GM21717 (cell line): Measurements from ENCODE around the gene PLXNA4.

Source experiments
- ATAC-seq: cut with Tn5 transposase; IDR thresholded peaks from one replicate; pipeline ENCODE4 v1.9.1; 2021; ENCODE audit warnings: mild to moderate bottlenecking, moderate library complexity; ENCODE audit not compliant: unreplicated experiment

PLXNA4 gene

DNA sequence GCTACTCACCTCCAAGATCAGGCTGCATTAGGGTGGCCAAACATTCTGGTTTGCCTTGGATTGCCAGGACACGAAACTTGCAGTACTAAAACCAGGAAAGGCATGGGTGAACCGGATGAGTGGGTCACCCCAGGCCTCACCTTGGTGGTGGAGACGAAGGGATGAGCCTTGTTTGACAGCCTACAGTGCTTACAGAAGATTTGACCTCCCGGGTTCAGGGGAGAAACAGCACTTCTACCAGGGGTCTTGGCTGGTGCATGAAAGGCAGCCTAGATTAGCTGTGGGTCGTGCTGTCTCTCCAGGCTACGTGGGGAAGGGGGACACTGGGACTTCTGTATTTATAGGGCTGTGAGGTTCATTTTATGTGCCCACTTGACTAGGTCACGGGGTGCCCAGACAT, 469.8 kb downstream of the PLXNA4 start:
- no peak for ATAC-seq

DNA sequence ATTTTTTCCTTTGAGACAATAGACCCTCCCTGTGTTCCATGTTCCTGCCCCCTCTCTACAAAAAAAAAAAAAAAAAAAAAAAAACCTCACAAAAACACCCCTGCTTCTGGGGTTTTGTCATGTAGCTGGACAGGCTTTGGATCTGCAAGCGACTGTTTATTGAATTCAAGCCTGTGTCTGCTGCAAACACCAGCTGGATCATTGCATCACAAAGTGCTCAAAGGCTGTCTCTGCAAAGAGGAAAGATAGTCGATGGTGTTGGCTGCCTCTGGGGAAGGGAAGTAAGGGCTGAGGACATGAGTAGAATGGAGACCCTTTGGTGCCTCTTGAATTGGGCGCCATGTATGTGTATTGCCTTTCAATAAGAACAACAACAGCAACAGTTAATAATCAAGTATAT, 471.2 kb downstream of the PLXNA4 start:
- ATAC-seq: no peak

DNA sequence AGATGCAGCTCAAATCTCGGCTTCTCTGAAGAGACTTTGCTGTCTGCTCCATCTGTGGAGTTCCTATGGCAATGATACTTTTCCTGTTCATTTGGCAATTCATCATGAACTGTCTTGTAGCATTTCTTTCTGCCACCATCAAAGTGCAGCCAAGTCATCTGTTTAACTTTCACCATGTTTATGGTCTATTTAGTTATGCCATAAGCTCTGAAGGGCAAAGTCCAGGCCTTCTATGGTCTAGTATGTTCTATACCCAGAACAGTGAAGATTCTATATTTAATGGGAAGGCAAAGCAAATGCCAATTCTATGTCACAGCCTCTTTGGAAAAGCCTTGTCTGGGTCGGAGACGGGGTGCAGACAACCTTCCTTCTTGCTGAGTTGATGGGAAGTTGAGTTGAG, 472.6 kb downstream of the PLXNA4 start:
- no peak for ATAC-seq

DNA sequence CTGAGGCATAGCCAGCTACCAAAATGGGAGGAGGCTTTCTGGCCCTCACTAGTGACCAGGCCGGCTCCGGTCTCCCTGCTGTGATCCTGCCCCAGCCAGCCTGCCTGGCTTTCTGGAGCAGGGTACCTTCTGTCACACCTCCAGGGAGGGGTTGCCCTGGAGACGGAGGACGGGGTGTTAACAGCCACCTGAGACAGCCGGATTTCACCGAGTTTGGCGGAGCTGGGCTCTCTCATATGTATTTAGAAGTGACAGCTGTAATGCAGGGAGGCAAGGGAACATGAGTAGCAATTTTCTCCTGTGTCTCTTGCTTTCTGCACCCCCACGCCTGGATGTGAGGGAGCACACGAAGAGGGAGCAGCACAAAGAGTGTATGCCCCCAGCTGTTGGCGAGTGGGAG, 473.3 kb downstream of the PLXNA4 start:
- no peak for ATAC-seq

DNA sequence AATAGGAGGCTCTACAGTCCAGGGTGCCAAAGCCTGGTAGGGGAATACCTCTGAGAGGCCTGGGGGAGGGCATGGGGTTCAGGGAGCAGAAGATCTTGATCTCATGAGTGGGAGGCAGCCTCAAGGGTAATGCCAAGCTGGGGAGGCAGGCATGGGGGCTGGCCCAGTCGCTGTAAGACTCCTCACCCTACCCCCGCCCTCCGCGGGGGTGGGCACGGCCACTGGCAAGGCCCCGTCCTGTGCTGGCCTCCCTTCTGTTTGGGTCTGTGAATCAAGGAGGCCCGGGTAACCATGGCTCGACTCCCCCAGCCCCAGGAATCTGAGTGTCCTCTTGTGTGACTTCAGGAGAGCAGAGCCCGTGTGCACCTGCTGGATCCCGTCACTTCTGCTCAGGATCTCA, 473.9 kb downstream of the PLXNA4 start:
- ATAC-seq: no peak

DNA sequence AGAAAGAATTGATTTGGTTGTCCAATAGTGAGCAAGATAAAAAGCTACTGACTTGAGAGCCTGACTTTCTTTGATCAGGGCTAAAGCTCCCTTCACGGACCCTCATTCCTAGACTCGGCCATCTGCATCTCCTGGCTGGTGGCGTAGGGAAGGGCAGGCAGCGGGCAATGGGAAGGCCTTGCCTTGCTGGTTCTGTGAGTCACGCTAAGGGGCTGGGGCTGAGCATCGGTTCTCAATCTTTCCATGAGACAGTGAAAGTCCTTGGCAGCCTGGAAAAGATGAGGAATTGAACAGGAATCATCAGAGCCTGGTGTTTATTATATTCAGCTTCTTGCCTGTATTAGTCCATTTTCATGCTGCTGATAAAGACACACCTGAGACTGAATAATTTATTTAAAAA, 475.3 kb downstream of the PLXNA4 start:
- ATAC-seq: no peak

DNA sequence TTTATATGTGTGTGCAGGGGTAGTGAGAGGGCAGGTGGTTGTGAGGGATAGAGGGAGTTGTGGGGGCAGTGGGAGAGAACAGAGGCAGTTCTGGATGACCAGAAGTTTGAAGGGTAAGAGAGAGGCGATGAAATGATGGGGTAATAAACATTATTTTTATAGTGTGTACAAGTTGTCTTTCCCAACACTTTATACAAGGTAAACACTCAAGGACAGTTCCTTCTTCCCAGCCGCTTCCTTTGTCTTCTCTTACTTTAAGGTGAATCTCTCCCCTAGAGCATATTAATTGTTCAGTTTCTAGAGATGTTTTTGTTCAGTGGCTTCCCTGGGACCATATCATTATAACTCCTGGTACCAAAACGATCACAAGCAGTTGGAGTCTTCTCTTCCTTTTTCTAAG, 475.8 kb downstream of the PLXNA4 start:
- ATAC-seq: no peak

DNA sequence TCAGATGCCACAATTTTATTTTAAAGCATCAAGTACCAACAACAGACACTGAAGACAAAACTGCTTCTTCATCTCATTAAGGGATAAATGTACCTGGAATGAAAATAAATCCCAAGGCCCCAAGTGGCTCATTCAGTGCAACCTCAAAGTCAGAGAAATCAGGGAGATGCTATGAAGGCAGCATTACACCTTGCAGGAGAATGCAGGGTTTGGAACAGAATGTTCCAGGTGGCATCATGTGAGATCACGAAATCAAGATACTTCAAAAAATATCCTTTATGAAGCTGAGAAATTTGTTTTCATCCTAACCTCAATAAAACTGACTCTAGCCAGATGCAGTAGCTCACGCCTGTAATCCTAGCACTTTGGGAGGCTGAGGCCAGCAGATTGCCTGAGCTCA, 477.1 kb downstream of the PLXNA4 start:
- no peak for ATAC-seq

DNA sequence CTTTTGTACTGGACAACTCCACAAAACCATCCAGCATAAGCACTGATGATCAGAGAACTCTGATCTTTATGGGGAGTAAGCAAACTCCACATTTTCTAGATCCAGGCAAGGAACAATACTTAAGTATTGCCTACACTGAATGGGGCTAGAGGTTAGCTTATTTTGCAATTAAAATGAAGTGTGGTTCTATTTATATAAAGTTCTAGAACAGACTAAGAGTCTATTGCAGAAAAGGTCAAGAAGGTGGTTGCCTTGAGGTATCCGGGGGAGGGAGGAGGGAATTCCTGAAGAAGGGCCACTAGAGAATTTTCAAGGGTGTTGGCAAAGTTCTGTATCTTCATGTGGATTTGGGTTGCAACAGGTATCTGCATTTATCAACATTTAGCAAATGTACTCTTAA, 477.9 kb downstream of the PLXNA4 start:
- no peak for ATAC-seq

DNA sequence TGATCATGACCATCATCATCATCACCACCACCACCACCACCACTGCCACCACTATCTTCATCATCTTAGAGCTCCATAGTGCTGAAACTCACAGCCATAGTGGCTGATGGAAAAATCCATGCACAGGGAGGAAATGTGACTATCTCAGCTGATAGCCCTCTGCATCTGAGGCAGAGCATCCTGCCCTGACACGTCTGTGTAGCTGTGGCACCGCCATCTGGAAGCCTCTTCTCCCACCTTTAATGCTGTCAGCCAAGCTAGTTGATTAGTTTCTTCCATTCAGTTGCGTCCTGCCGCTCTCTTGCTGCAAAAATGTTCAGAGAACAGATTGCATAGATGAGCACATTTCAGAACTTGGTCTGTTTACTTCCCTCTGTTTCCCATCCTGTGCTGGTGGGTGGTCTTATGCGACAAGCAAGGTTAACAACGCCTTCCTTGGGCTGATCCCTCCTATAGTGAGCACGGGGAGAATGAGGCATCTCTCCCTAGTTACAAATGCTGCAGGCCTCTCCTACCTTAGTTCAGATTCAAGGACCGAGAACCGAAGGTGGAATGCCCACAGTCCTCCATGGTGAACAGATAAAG, 478.6 kb downstream of the PLXNA4 start:
- no peak for ATAC-seq

DNA sequence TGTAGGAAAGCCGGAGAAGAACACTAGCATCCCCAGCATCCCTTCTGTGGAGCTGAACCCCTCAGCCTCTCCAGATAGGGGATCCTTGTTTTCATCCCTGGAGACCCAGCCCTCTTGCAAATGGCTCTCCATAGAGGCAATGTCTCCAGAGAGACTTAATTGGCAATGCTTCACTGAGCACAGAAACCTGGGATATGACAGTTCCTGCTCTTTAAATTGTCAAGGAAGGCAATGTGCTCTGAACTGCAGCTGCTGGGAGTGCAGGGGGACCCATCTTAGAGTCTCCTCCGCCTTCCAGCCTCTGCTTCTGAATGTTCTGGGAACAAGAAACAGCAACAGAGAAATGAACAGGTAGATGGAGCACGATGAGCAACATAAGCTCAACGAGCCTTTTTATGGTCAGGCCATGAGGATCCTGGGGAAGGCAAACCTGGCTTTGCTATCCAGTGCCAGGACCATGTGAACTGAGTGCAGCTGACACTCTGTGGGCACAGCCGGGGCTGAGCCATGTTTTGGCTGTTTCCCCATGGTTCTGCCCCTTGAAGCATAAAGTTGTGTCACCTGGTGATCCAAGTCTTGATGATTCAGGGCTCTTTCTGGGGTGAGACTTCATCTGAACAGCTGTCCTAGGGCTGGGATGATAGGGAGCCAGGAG, 481.0 kb downstream of the PLXNA4 start:
- ATAC-seq: no peak

DNA sequence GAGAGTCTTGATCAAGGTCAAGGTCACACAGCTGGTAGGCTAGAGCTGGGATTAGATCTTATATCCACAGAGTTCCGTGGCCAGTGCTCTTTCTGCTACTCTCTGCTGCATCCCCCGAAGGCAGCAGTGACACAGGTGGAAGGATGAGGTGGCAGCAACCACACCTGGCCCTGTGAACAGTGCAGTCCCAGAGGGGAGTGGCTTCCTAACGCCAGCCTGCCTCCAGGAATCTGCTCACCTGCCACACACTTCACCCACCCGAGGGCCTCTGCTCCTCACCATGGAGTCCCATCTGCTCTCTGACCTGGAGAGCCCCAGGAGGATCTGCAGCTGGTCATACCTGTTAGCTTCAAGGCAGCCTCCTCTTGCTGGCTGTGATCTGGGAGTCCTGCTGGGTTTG, 484.2 kb downstream of the PLXNA4 start:
- no peak for ATAC-seq

DNA sequence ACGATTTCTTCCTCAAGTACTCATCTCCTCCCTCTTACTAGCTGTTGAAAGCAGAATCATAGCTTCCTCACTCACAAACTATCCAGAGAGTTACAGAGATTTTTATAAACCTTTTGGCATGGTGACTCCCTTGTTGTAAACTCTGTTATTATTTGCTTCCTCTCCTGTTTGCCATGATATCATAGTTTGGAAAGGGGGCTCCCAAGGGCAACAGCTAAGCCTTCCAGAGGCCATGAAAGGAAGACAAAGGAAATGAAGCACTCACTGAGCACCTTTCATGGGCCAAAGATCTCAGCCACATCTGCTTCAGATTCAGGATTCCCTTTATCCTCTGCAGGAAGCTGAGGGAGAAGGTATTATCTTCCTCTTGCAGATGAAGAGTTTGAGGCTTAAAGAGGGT, 484.6 kb downstream of the PLXNA4 start:
- no peak for ATAC-seq

DNA sequence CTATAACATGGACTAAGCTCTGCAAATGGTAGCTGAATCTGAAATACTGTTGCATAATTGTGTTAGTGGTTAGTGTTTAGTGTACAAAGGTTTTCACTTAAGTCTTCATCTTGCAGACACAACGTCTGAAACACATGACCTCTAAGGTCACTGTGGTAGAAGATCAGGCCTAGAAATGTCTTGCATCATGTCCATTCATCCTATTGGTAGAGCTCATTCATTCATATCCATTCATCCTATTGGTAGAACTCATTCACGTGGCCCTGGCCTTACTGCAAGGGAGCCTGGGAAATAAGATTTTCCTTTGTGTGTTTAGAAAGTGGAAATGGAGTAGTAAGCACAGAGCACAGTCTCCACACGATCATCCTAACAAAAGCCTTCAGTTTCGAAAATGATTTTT, 485.8 kb downstream of the PLXNA4 start:
- no peak for ATAC-seq

DNA sequence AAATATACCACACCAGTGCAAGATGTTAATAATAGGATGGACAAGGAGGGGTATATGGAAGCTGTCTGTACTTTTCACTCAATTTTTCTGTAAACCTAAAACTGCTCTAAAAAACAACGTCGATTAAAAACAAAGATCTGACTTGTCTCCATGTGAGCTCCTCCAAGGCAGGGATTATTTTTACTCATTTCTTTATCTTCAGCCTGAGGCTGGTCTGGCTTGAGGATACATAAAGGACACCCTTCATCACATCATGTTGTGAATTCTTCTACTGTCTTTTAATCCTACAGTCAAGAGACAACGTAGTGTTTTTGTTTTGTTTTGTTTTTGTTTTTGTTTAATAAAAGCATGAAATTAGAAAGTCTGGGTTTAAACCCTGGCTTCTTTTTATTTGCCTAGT, 486.9 kb downstream of the PLXNA4 start:
- ATAC-seq: no peak

DNA sequence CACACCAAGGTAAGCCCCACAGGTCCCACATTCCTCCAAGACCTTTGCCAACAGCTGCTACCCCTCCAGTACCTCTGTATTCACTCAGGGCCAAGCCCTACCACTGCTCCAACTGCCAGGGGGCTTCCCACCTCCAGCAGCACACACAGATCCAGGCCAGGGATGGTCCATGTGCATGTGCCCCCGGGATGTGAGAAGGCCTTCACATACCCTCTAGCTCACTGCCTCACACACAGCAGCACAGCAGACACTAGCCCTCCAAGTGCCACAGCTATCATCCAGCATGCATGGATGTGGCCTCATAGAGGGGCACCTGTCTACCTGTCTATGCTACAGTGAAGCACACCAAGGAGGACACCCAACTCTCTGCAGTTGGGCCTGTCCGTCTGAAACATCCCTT, 488.8 kb downstream of the PLXNA4 start:
- ATAC-seq: no peak

DNA sequence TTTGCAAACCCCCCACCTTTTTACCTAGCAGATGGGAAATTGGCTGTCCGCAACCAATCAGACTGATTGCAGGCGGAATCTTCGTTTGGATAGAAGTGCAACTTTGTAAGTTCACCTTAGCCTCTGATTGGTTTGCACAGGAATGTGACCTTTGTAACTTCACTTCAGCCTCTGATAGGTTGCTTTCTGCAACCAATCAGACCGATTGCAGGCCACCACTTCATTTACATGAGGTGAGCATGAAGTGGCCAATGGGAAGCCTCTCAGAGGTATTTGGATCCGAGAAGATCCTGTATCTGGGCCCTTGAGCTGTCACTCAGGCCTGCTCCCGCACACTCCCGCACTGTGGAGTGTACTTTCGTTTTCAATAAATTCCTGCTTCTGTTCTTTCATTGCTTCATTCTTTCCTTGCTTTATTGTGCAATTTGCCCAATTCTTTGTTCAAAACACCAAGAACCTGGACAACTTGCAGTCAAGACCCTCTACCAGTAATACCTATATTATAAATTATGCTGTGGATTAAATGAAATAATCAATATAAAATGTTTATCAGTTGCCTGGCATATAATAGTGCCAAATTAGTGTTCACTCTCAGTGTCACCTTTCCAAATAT, 491.4 kb downstream of the PLXNA4 start:
- no peak for ATAC-seq

DNA sequence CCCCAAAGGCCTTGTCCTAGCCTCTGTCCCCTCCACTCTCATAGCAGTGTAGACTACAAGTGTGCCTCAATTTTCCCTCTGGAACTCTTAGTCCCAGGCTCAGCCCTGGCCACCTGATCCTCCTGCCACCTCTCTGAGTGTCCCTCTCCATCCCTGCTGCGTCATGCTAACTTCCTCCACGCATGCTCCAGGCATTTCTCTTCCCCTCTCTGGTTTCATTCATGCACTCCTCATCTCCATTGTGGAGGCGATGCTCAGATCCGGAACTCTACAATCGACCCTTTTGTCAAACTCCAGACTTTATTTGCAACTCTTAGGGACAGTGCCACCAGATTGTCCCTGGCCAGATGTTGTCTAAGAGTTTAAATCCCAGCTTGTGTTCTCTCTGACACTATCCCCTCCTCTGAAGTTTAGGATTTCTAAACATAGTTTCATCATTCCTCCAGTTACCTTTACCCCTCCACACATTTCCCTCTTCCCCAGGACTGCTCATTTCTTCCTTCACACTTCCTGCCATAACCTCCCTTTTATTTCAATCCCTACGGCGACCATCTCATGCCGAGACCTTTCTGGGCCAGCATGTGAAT, 492.6 kb downstream of the PLXNA4 start:
- ATAC-seq: no peak

DNA sequence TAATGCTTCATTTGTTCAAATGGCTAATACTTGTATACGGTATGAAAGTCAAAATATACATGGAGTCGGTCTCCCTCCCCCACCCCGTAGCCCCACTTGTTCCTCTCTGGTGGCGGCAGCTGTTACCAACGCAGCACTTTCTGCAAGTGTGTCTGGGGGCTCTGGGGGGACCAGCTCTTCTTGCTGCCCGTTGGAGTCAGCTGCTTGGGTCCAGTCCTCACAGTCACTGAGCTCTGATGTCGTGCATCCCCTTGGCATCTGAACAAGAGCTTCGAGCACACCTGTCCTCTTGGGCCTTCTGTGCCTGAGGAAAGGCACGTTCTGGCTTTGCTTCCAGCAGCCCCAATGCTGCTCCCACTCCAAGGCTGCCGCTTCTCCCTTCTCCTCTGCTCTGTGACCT, 493.1 kb downstream of the PLXNA4 start:
- ATAC-seq: no peak

DNA sequence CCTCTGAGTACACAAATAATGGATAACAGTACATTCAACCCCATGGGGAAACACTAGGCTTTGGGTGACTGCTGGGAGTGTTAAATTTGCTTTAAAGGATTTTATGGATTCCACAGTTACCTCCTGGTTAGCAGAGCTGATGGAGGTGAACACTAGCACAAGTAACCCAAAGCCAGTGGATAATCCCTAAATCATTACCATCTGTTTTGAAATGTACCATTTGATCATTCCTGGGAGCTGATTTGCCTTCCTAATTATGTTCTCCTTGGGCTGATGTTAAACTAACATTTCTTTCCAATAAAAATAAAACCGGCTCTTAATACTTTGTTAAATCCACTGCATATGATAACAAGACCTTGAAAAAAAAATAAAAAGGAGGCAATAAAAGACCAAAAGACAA, 493.9 kb downstream of the PLXNA4 start:
- no peak for ATAC-seq

DNA sequence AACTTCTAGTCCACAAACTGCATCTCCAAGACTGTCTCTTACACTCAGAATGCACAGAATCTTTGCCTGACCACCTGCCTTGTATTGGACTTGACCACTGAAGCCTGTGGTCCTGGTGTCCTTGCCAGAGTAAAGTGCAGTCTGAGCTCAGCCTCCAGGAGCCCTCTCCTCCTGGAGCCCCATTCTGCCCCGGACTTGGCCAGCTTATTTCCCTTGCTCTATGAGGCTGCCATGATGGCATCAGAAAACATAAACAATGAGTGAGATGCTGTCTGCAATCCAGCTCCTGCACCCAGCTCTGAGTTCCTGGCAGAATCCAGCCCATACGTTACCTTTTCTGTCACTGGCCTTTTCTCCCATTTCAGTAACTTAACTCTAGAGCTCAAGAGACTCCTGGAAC, 494.6 kb downstream of the PLXNA4 start:
- no peak for ATAC-seq

DNA sequence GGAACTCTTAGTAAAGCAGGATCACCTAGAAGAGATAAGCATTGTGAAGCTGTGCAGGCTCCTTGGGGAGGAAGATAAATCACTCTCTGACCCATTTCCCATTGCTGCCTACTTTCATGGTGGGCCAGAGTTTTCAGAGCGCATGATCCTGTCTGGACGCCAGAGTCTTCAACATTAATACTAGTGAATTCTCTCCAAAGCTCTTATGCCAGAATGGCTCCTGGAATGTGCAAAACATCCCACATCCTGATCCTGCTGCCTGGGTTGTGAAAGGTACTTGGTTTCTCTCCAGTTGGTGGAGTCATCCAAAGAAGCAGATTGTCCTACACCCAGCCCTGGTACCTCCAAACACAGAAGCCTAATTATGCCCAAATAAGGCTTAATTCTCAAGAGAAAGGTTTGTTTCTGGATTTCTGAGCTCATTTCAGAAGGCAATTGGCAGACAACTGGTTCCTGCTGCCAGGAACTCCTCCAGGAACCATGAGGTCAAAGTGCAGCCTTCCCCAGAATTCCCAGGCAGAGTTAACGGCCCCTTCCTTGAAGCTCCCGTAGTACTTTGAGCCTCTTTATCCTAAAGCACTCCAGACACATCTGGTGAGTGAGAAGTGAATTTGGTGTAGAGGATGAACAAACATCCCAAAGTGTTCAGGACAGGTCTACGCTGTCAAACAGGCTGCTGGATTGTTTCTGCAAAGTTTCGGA, 495.2 kb downstream of the PLXNA4 start:
- no peak for ATAC-seq
